Activated CD4-positive, alpha-beta T cell treated with anti-CD3 and anti-CD28 coated beads for 36 hours (primary cell): Measurements from ENCODE around the gene ESYT2. TPM values are rescaled to one million over a fixed set of nuclear protein-coding genes. Genes with fewer than 3 reads are reported as not detected.

Source experiments
- ATAC-seq: fragments of 200-7000 bp; cut with Tn5 transposase; one replicate; pipeline ENCODE4 v1.10.0; 2021; ENCODE audit warnings: mild to moderate bottlenecking, moderate library complexity
- CTCF ChIA-PET: fragments of 350-600 bp; sonication (Branson Sonifier 250); formaldehyde crosslinking; loops from one replicate; lab custom pipeline; 2021; ENCODE audit warnings: antibody characterized with exemption; lab: Charles Lee
- POLR2A ChIA-PET: fragments of 350-600 bp; sonication (Branson Sonifier 250); formaldehyde crosslinking; loops from one replicate; lab custom pipeline; 2021; ENCODE audit warnings: antibody characterized with exemption, inconsistent platforms; lab: Charles Lee
- DNase-seq: peaks from one replicate; pipeline ENCODE4 v3.0.0-alpha.2; 2020
- H3K27ac Mint-ChIP-seq: one replicate; pipeline ENCODE4 v1.8.0; 2021; ENCODE audit warnings: mixed read lengths
- H3K27me3 Mint-ChIP-seq: one replicate; pipeline ENCODE4 v1.8.0; 2021; ENCODE audit warnings: mixed read lengths
- H3K36me3 Mint-ChIP-seq: one replicate; pipeline ENCODE4 v1.8.0; 2021; ENCODE audit warnings: low read depth, mixed read lengths
- H3K4me1 Mint-ChIP-seq: one replicate; pipeline ENCODE4 v1.8.0; 2021; ENCODE audit warnings: mixed read lengths
- H3K4me3 Mint-ChIP-seq: one replicate; pipeline ENCODE4 v1.8.0; 2021; ENCODE audit warnings: mild to moderate bottlenecking, moderate library complexity, mixed read lengths
- H3K9me3 Mint-ChIP-seq: one replicate; pipeline ENCODE4 v1.8.0; 2021; ENCODE audit warnings: low read depth, mixed read lengths
- intact Hi-C, 2 experiments: fragments of 100-400 bp; cut with DNase I in 1 of 2; cut with micrococcal nuclease in 1 of 2; formaldehyde crosslinking; loops; one replicate each; pipeline versions ENCODE4 v1.14.2 to v1.15.1; 2022 to 2024; cut with DNase I, micrococcal nuclease
- total RNA-seq, 2 experiments: library from RNA; stranded (reverse); gene quantifications; one replicate each; pipeline ENCODE4 v1.2.3, GENCODE V29; 2021

Gene ESYT2
- total RNA-seq, 2 experiments from 2014 or later, result 68.5 to 73.7 TPM

GRCh38 chr7:158685693-158686092 lies 143.6 kb downstream of the ESYT2 start:
- ATAC-seq (no peak), DNase-seq (no peak)
- Mint-ChIP-seq H3K36me3 (peaks cover 53% of the 10 kb centered on the region), H3K4me3 (no peak overlapping the region), H3K4me1 (no peaks in the 10 kb centered on the region), H3K27me3 (no peaks in the 10 kb centered on the region), H3K9me3 (no peaks in the 10 kb centered on the region), H3K27ac (no peak overlapping the region)
- intact Hi-C loops, result no loop called here
- CTCF ChIA-PET, result no interaction called here
- POLR2A ChIA-PET, result no interaction called here

- DNase-seq, result no peak
- ChIA-PET CTCF (no interaction called here), POLR2A (interaction anchor here (0.6 kb wide), 1 partner anchor 69 kb away, joined by 4 read pairs; no protein-coding TSS in a partner anchor)
- no peak for ATAC-seq
- Mint-ChIP-seq H3K36me3 (peaks cover 57% of the 10 kb centered on the region), H3K27me3 (no peaks in the 10 kb centered on the region), H3K4me3 (no peak overlapping the region), H3K4me1 (no peaks in the 10 kb centered on the region), H3K27ac (no peak overlapping the region), H3K9me3 (no peaks in the 10 kb centered on the region)
- intact Hi-C loops, result no loop called here
These were observed 145.0 kb downstream of the ESYT2 start for GRCh38 chr7:158684329-158684728.

- Mint-ChIP-seq H3K27ac (no peak overlapping the region), H3K27me3 (no peaks in the 10 kb centered on the region), H3K36me3 (peaks cover 57% of the 10 kb centered on the region), H3K9me3 (no peaks in the 10 kb centered on the region), H3K4me3 (no peak overlapping the region), H3K4me1 (no peaks in the 10 kb centered on the region)
- POLR2A ChIA-PET, result no interaction called here
- intact Hi-C loops, result no loop called here
- DNase-seq, result no peak
- CTCF ChIA-PET, result no interaction called here
- no peak for ATAC-seq
These were observed 145.8 kb downstream of the ESYT2 start for GRCh38 chr7:158683541-158683940.

GRCh38 chr7:158682456-158682855 lies 146.9 kb downstream of the ESYT2 start:
- intact Hi-C loops, result no loop called here
- POLR2A ChIA-PET, result no interaction called here
- H3K36me3 Mint-ChIP-seq, result peaks cover 53% of the 10 kb centered on the region

More at GRCh38 chr7:158682456-158682855, 146.9 kb downstream of the ESYT2 start:
- DNase-seq (no peak), ATAC-seq (no peak)
- no peaks in the 10 kb centered on the region for H3K27me3 Mint-ChIP-seq
- H3K4me1 Mint-ChIP-seq, result no peaks in the 10 kb centered on the region
- no peak overlapping the region for H3K27ac Mint-ChIP-seq
- CTCF ChIA-PET, result no interaction called here
- H3K9me3 Mint-ChIP-seq, result no peaks in the 10 kb centered on the region
- no peak overlapping the region for H3K4me3 Mint-ChIP-seq

Other genes with a start within 250 kb of the ESYT2 start
- under 1 TPM; 0.46 to 0.51 TPM for gene PTPRN2, start 241.7 kb downstream of the ESYT2 start, total RNA-seq
- gene NCAPG2, start 124.7 kb downstream of the ESYT2 start, total RNA-seq, result 100 to 1,000 TPM in 1 of 2 experiments, 10 to 100 TPM in 1; 85.4 to 127 TPM
- 10 to 100 TPM; 14.0 to 15.2 TPM for gene DYNC2I1, start 27.0 kb upstream of the ESYT2 start, total RNA-seq